Keratinocyte (primary cell): ENCODE measurements around the gene RICTOR. TPM values are rescaled to one million over a fixed set of nuclear protein-coding genes. Genes with fewer than 3 reads are reported as not detected.

Experiments used
- DNase-seq: peaks from one replicate; pipeline ENCODE4 v3.0.0-alpha.2; 2011; ENCODE audit warnings: low read depth, missing footprints, low spot score
- FAIRE-seq: peaks from 2 replicates; lab custom pipeline; 2011; peaks lifted over from hg19 to GRCh38; lab: Jason Lieb, UNC
- H2AFZ ChIP-seq: 2 replicates; pipeline ENCODE4 v1.6.0; 2012; ENCODE audit warnings: low read length, control low read depth, inconsistent platforms; ENCODE audit not compliant: control insufficient read depth
- H3K27ac ChIP-seq: 2 replicates; pipeline ENCODE4 v1.5.1; 2011; ENCODE audit warnings: low read length; ENCODE audit not compliant: control insufficient read depth, insufficient read depth
- H3K27me3 ChIP-seq: 3 replicates; pipeline ENCODE4 v1.6.0; 2011; ENCODE audit warnings: low read length; ENCODE audit not compliant: control insufficient read depth, insufficient read depth; ENCODE audit errors: extremely low read depth
- H3K36me3 ChIP-seq, 2 experiments: 2 replicates in 1 of 2; 3 replicates in 1 of 2; pipeline ENCODE4 v1.5.1; 2011; ENCODE audit warnings: low read length in 2 of 2, mild to moderate bottlenecking in 1 of 2; ENCODE audit not compliant: control insufficient read depth in 2 of 2, insufficient read depth in 2 of 2; ENCODE audit errors: extremely low read depth in 1 of 2
- H3K4me1 ChIP-seq: 3 replicates; pipeline ENCODE4 v1.5.1; 2011; ENCODE audit warnings: low read length; ENCODE audit not compliant: control insufficient read depth, insufficient read depth; ENCODE audit errors: extremely low read depth
- H3K4me2 ChIP-seq: 3 replicates; pipeline ENCODE4 v1.6.0; 2011; ENCODE audit warnings: low read depth, low read length; ENCODE audit not compliant: control insufficient read depth, insufficient read depth; ENCODE audit errors: extremely low read depth
- H3K4me3 ChIP-seq, 3 experiments: fragments of 200-600 bp in 1 of 3; sonication (generic) in 1 of 3; 2 replicates in 2 of 3; 3 replicates in 1 of 3; pipeline ENCODE4 v1.5.1; 2011 to 2016; ENCODE audit warnings: low read length in 3 of 3, mild to moderate bottlenecking in 3 of 3, control low read depth in 2 of 3, inconsistent platforms in 1 of 3, low read depth in 1 of 3, mixed read lengths in 1 of 3, mixed run types in 1 of 3, moderate library complexity in 1 of 3; ENCODE audit not compliant: control insufficient read depth in 2 of 3, insufficient read depth in 2 of 3; ENCODE audit errors: extremely low read depth in 1 of 3
- H3K79me2 ChIP-seq: 2 replicates; pipeline ENCODE4 v1.6.0; 2012; ENCODE audit warnings: low read length; ENCODE audit not compliant: control insufficient read depth, insufficient read depth
- H3K9ac ChIP-seq: 3 replicates; pipeline ENCODE4 v1.6.0; 2011; ENCODE audit warnings: low read length; ENCODE audit not compliant: control insufficient read depth, insufficient read depth; ENCODE audit errors: extremely low read depth
- H3K9me1 ChIP-seq: 3 replicates; pipeline ENCODE4 v1.6.0; 2011; ENCODE audit warnings: low read length; ENCODE audit not compliant: control insufficient read depth, insufficient read depth; ENCODE audit errors: extremely low read depth
- H3K9me3 ChIP-seq: 2 replicates; pipeline ENCODE4 v1.5.1; 2012; ENCODE audit warnings: low read depth, low read length; ENCODE audit not compliant: control insufficient read depth
- H4K20me1 ChIP-seq: 3 replicates; pipeline ENCODE4 v1.6.0; 2011; ENCODE audit warnings: low read length; ENCODE audit not compliant: control insufficient read depth, insufficient read depth; ENCODE audit errors: extremely low read depth
- CTCF ChIP-seq, 3 experiments: IDR thresholded peaks in 1 of 3; conservative IDR thresholded peaks in 1 of 3; optimal IDR thresholded peaks in 1 of 3; 2 replicates in 2 of 3; 3 replicates in 1 of 3; pipeline versions ENCODE3 to v1.5.1; 2011; ENCODE audit warnings: low read length in 3 of 3, mild to moderate bottlenecking in 3 of 3, moderate library complexity in 2 of 3, control low read depth in 1 of 3, inconsistent platforms in 1 of 3; ENCODE audit not compliant: insufficient read depth in 2 of 3; ENCODE audit errors: extremely low read depth in 1 of 3
- EZH2 ChIP-seq: IDR thresholded peaks from one replicate; pipeline ENCODE4 v1.6.1; 2012; ENCODE audit warnings: inconsistent platforms, mild to moderate bottlenecking, low read length, moderate library complexity
- dilution Hi-C: fragments of 300-500 bp; cut with MboI; formaldehyde crosslinking; loops from one replicate; pipeline ENCODE4 v1.7.0; 2020; ENCODE audit warnings: low sequenced_read_pairs; ENCODE audit not compliant: extremely low pct_ligation_motif_present
- polyA plus RNA-seq, 5 experiments: library from polyadenylated mRNA; depleted of rRNA in 3 of 5; stranded (reverse) in 3 of 5; stranded (forward) in 1 of 5; unstranded in 1 of 5; fragments of >200 nt; gene quantifications; 1 replicate in 1 of 5; 2 replicates in 3 of 5; 3 replicates in 1 of 5; pipeline versions ENCODE4 v1.2.1 to v1.2.3, GENCODE V29; 2011 to 2012; ENCODE audit warnings: missing spikeins in 2 of 5, low read depth in 1 of 5, low replicate concordance in 1 of 5

RICTOR gene
- polyA plus RNA-seq, 1 donor (not counting 4 experiments of a cell fraction or from before 2014, with no cell fraction given), result 11.5 TPM

GRCh38 chr5:39062530-39062929 lies 11.7 kb downstream of the RICTOR start:
- dilution Hi-C loops, result no loop called here
- no peak for FAIRE-seq
- H3K36me3 ChIP-seq, result peaks cover 0 to 2% of the 10 kb centered on the region in 2 experiments
- H2AFZ ChIP-seq, result no peak overlapping the region
- no peaks in the 10 kb centered on the region for H4K20me1 ChIP-seq
- H3K4me2 ChIP-seq, result no peak overlapping the region
- TF ChIP-seq EZH2 (no peak), CTCF (optimal IDR thresholded peaks at IDR 0.05 in 1 of 3, IDR thresholded peaks at IDR 0.05 in 1 of 3, conservative IDR thresholded peaks at IDR 0.05 in 1 of 3; ENCODE audit: extremely low read depth in 1 of 3, insufficient read depth in 2 of 3, low read length in 3 of 3) (no peak)
- H3K79me2 ChIP-seq, result peaks cover 78% of the 10 kb centered on the region
- H3K9ac ChIP-seq, result no peak overlapping the region
- no peak overlapping the region for H3K27ac ChIP-seq
- H3K4me3 ChIP-seq, result no peak overlapping the region
- DNase-seq, result no peak
- H3K9me3 ChIP-seq, result no peaks in the 10 kb centered on the region
- peaks cover 2% of the 10 kb centered on the region for H3K9me1 ChIP-seq
- no peaks in the 10 kb centered on the region for H3K27me3 ChIP-seq
- H3K4me1 ChIP-seq, result no peaks in the 10 kb centered on the region

GRCh38 chr5:39062104-39062503 lies 12.1 kb downstream of the RICTOR start:
- H3K9ac ChIP-seq, result no peak overlapping the region
- no peak overlapping the region for H3K4me3 ChIP-seq
- DNase-seq (no peak), FAIRE-seq (no peak)
- no peaks in the 10 kb centered on the region for H3K27me3 ChIP-seq
- no peaks in the 10 kb centered on the region for H4K20me1 ChIP-seq
- no peak overlapping the region for H3K4me2 ChIP-seq
- dilution Hi-C loops, result no loop called here
- peaks cover 2% of the 10 kb centered on the region for H3K9me1 ChIP-seq
- no peak overlapping the region for H3K27ac ChIP-seq
- no peaks in the 10 kb centered on the region for H3K9me3 ChIP-seq
- peaks cover 0 to 2% of the 10 kb centered on the region in 2 experiments for H3K36me3 ChIP-seq
- H2AFZ ChIP-seq, result no peak overlapping the region
- TF ChIP-seq CTCF (optimal IDR thresholded peaks at IDR 0.05 in 1 of 3, IDR thresholded peaks at IDR 0.05 in 1 of 3, conservative IDR thresholded peaks at IDR 0.05 in 1 of 3; ENCODE audit: extremely low read depth in 1 of 3, insufficient read depth in 2 of 3, low read length in 3 of 3) (no peak), EZH2 (no peak)
- H3K4me1 ChIP-seq, result no peaks in the 10 kb centered on the region
- H3K79me2 ChIP-seq, result peaks cover 74% of the 10 kb centered on the region
